NCI-H2196 (cell line): Measurements from ENCODE around the gene CAMKK2.
"Not testable (repeated sequence)": the region's sequence is repeated elsewhere in the genome, so short reads cannot be mapped to it uniquely, and the experiment has no call there.

Source experiments
- DNase-seq: peaks from one replicate; lab custom pipeline; 2025; ENCODE audit not compliant: unreplicated experiment; lab: John Stamatoyannopoulos, UW

Gene CAMKK2

DNA sequence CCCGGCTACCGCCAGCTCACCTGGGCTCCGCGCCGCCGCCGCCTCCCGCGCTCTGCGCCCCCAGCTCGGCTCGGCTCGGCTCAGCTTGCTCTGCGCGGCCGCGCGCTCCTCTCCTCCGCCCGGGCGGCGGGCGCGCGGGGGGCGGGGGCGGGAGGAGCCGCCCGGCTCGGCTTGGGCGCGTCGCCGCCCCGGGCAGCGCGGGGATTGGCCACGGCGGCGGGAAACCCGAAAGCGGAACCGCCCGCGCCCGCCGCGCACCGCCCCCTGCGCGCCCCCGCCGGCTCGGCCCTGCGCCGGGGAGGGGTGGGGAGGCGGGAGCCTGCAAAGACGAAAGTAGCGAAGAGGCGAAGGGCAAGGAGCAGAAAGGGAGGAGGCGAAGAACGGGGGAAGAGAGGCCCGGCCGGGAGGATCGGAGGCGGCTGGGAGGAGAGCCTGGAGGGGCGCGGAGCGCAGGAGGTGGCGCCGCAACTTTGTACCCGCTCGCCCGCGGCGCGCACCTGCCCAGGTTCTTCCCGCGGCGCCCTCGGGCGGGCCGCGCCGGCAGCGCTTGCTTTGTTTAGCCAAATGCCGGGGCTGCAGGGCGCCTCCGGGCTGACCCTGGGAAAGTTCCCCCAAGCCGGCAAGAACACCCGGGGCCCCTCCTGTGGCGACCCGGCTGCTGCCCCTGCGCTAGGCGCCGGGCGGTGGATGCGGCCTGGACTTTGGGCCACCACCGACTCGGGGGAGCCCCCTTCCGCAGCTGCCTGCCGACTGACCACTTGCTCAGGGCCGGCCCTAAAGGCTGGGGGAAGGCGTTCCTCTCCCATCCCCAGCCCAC is at the start of gene CAMKK2:
CAMKK2 (minus strand) TSS at position 92 of the 817 bp plus-strand sequence. CDS start 22,183 bp downstream, outside the sequence.
- DNase-seq: peak; percentile 93

DNA sequence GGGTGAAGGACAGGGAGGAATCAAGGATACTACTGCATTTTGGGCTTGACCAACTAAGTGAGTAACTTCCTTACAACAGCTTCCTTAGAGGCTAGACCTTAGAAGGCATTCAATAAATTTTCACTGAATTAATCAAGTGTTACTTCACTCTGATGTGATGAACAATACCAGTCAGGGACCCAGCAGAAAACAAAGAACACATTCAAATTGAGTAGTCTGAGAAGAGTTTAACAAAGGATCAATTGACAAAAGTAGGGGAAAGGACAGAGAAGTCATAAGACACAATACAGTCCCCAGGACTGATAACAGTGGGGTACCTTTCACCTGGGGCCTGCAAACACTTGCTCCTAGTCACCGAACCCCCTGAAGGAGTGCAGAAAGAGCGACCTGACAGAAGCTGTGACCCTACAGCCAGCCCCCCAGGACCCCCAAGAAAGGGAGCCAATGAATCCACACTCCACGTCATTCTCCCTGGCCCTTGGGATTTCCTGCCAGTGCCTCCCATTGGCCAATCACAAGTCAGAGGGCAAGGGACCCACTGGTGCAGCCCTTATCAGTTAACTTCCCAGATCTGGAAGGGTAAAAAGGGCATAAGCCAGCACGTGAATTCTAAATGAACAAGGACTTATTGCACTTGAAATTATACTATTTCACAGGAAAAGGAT is 48.8 kb upstream of the CAMKK2 start:
- no peak for DNase-seq

DNA sequence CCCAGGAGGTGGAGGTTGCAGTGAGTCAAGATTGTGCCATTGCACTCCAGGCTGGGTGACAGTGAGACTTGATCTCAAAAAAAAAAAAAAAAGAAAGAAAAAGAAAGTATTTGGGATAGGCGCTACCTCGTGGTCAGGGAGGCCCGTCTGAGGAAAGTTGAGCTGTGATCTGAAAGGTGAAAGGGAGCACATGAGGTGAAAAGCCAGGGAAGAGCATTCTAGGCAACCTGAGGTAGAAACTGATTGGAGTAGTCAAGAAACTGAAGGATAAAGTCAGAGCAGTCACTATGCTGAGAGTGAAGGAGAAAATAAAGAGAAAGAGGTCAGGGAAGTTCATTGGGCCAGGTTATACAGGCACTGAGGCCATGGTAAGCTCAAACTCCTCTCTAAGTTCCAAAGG is 48.0 kb upstream of the CAMKK2 start:
- DNase-seq: no peak

DNA sequence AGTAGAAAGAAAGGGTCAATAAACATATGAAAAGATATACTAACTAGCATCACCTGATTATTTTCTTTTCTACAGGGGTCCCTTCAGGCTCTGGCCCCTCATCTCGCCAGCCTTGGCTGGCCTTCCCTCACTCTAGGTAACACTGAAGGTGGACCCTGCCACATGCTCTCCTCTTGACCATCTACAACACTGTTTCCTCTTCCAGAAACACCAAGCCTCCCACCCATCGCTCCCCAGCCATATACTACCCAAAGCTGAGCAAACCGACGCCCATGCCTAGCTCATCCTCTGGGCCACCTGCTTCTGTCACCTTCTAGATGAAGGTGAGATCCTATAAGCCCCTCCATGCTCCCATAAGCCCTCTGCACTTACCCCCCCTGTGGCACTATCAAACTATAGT is 40.9 kb upstream of the CAMKK2 start:
- DNase-seq: no peak

DNA sequence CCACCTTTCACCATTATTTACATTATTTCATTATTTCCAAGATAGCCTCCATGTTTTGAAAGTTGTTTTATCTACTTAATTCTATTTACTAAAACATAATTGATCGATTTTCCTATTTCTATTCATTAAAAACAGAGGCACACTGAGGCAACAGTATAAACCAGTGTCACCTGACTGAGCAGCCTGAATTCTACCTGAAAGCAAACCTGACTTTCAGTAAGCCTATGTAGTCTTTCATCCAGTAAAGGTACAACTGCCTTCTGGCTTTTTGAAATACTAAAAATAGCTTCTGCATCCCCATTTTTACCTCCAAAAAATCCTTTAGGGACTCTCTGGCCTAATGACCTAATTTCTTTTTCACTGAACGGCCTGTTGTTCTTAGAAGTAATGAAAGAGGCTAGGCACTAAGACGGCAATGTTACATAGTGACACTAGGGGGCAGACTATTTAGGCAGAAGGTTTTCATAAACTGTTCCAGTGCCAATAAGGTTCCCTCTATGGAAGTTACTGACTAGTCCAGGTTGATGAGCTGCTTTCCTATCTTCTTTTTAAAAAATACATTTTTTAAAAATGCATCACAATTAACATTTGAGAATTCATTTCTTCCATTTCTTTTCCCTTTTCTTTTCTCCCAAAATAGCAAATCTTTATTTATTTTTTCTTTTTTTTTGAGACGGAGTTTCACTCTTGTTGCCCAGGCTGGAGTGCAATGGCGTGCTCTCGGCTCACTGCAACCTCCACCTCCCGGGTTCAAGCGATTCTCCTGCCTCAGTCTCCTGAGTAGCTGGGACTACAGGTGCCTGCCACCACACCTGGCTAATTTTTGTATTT is 38.2 kb upstream of the CAMKK2 start:
- DNase-seq: peak; percentile 79

DNA sequence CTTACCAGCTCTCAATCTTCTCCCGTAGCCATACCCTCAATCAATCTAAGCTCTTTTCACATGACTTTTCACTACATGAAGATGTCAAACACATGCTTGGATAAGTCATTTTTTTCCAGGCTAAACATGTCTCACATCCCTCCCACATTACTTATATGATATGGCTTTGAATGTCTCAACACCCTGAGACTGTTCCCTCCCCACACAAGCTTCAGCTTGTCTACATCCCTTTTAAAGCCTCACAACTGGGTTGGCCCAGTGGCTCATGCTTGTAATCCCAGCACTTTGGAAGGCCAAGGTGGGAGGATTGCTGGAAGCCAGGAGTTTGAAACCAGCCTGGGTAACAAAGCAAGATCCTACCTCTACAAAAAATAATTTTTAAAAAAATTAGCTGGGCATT is 37.2 kb upstream of the CAMKK2 start:
- DNase-seq: no peak

DNA sequence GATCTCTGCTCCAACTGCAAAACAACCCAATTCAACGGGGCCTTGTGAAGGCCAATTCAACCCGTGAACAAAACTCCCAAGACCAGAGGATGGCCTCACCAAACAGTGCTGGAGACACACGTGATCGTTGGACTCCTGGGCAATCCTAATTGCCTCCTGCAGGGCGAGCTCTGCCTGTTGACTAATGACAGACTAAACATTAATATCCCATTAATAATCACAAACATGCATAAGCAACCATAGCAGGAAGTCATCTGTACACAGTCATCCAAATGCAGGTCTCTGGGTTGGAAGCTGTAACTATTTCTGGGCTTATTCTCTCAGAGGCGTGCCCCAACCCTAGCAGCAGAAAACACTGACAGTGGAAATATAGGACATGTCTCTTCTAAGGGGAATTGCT is 34.7 kb upstream of the CAMKK2 start:
- DNase-seq: no peak

DNA sequence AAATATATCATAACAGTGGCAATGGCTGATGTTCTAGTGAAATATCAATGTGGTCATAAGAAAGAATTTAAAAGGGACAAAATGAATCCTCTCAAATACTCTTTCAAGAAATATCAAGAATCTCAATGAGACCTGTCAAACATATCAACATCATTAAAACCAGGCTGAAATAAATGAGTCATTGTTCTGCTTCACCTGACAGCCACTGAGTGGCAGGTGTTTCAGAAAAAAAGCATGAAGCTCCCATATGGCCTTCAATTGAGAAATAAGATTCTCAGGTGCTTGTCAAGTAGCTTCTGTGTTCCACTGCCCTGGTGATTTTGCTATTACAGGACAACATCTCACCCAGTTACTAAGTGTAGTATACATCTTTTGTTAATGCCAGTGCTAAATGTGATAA is 34.2 kb upstream of the CAMKK2 start:
- DNase-seq: no peak

DNA sequence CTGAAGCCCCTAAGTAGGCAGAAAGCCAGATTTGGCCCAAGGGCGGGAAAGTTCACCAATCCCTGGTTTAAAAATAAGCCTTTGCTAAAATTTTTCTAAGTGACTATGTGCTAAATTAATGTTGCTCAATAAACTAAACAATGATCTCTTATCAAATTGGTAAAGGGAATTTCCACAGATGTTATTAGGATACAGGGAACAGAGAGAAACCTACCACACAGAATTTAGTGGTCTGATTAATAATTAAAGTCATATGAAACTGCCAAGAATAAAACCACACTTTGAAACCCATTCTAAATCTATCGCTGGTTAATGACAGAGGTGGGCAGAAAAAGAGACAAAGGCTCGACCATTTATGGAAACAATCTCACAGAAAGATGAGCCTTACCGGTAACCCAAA is 33.7 kb upstream of the CAMKK2 start:
- DNase-seq: no peak

DNA sequence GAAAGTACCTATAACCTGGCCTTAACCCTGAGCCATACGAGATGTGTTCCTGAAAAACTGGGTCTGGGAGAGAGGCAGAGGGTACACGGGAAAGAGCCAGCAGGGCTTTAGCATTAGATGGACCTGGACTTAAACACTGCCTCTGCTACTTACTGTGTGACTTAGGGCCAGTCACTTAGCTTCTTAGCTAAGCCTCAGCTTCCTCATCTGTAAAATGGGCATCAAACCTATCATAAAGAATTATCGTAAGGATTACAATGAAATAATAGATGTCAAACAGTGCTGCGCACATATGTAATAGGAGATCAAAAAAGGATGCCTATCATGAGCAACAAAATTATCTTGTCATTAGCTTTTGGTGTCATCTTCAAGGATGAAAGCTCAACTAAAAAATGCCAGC is 32.1 kb upstream of the CAMKK2 start:
- DNase-seq: no peak

DNA sequence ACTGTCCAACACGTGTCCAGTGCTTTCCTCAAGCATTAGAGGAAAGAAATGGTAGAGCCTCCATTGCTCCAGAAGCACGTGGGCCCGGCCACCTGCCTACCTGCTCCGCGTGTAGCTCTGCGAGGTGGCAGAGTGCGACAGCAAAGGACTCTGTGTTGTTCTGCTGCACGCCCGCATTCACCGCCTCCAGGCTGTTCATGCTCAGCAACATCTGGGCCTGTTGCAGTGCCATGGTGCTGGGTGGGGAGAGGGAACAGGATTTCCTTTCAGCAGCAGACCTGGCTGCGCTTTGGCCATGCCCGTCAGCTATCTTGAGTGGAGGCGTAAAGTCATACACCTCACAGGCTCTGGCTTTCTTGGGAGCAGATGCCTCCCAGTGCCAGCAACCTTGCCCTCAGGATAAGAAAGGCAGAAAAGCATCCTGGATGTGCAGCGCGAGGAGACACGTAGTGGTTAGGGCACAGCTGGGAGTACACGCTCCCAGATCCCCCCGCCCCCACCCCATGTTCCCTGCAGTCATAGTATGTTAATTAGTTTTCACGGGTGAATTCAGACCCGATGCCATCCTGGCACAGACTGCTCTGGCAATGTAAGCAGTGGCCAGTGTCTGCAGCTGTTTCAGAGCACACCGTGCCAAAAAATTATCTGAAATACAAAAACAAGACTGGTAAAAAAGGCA is 30.6 kb upstream of the CAMKK2 start:
- no peak for DNase-seq

DNA sequence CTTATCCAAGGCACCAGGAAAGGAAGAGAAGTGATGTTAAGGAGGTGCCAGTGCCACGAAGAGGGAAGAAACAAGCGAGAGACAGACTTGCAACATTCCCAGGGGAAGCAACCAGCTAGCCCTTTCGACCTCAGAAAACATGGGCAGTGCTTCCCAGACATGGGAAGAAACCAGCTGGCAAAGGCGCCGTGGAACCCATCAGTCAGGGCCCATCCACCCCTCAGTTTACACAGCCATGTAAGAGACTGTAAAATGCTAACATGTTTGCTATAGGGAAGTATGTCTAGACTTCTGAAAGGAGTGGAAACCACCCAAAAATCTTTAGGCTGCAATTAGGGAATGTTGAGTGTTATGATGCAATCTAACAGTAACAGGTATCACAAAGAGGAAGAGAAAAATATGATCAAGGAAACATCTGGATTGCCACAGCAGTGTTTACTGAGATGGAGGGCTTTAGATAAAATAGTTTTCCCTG is 29.4 kb upstream of the CAMKK2 start:
- no peak for DNase-seq

DNA sequence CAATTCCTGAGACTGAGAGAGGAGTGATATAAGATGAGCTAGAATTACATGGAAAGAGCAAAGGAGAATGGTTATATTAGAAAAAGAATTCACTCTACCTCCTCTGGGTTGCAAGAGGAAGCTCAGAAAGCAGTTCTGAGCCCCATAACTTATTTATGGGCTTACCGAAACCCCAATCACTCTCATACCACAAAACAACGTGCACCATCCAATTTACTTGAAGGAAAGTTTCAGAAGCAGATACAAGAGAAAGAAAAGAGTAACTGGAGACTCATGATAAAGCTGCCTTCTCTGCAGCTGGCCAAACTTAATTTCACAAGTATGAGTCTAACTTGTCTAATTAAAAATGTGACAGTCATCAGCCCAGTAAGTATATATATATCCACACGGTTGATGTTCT is 27.4 kb upstream of the CAMKK2 start:
- no peak for DNase-seq

DNA sequence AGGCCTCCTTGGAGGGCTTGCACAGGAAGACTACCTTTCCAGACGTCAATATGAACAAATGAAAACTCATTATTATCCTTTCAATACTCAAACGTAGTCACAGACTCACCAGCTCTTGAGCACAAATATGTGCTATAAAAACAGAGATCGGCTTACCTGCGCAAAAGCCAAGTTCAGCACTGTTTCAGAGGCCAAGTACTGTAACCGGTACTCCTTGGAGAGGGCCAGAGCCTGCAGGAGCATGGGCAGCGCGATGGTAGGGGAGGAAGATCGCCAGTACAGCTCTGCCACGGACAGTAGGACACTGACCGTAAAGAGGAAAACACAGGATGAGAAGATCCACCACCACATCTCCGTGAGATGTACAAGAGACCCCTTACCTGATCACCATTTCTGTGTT is 21.6 kb upstream of the CAMKK2 start:
- no peak for DNase-seq

DNA sequence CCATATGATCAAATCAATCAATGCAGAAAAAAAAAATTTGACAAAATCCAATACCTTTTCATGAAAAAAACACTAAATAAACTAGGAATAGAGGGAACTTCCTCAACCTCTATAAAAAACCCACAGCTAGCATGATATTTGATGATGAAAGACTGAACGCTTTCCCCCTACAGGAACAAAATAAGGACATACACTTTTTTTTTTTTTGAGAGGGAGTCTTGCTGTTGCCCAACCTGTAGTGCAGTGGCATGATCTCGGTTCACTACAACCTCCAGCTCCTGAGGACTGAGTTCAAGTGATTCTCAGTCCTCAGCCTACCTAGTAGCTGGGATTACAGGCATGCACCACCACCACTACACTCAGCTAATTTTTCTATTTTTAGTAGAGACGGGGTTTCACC is 17.9 kb upstream of the CAMKK2 start:
- DNase-seq: no peak

DNA sequence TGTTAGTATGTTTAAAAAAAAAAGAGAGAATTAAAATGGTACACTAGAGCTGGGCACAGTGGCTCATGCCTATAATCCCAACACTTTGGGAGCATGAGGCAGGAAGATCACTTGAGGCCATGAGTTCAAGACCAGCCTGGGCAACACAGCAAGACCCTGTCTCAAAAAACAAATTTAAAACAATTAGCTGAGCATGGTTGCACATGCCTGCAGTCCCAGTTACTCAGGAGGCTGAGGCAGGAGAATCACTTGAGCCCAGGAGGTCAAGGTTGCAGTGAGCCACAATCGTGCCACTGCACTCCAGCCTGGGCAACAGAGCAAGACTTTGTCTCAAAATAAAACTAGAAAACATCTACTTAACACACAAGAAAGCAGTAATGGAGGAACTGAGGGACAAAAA is 13.7 kb upstream of the CAMKK2 start:
- not testable (repeated sequence) for DNase-seq

DNA sequence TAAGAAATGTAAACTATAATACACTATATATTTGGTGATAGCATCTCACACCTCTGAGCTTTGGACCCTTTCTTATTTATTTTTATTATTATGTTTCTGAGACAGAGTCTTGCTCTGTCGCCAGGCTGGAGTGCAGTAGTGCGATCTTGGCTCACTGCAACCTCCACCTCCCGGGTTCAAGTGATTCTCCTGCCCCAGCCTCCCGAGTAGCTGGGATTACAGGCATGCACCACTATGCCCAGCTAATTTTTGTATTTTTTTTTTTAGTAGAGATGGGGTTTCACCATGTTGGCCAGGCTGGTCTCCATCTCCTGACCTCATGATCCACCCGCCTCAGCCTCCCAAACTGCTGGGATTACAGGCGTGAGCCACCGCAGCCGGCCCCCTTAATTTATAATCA is 10.9 kb upstream of the CAMKK2 start:
- DNase-seq: not testable (repeated sequence)

DNA sequence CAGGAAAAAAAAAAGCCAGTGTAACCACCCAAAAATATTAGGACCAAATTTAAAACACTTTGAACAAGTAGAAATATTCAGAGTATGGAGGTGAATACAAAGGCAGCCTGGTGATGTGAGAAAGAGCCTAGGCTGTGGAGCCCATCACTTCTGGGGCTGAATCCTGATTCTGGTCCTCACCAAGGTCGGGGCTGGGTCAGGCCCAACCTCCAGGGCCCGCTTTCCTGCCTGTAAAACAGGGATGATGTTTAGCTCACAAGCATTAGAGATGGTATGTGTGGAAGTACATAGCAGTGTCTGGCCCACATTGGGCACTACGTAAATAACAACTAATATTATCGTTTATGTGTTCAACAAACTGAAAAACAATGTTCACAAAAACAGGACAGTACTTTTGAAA is 7.8 kb upstream of the CAMKK2 start:
- no peak for DNase-seq

DNA sequence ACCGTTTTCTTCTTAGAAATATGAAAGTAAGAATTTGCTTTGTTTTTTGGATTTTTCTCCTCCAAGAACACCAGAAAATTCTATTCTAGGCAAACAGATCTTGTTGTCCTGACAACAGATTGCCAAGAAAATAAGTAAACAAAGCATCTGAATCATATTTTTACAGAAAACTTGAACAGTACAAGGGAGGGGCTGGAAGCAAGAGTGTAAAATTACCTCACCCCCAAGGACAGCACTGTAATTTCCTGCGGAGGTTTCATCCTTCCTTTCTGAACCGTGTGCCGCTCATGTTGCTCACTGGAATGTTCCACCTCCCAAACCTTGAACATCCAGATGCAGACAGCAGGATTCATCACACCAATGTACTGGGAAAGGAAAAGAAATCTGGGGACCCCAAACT is 5.4 kb upstream of the CAMKK2 start:
- DNase-seq: no peak

DNA sequence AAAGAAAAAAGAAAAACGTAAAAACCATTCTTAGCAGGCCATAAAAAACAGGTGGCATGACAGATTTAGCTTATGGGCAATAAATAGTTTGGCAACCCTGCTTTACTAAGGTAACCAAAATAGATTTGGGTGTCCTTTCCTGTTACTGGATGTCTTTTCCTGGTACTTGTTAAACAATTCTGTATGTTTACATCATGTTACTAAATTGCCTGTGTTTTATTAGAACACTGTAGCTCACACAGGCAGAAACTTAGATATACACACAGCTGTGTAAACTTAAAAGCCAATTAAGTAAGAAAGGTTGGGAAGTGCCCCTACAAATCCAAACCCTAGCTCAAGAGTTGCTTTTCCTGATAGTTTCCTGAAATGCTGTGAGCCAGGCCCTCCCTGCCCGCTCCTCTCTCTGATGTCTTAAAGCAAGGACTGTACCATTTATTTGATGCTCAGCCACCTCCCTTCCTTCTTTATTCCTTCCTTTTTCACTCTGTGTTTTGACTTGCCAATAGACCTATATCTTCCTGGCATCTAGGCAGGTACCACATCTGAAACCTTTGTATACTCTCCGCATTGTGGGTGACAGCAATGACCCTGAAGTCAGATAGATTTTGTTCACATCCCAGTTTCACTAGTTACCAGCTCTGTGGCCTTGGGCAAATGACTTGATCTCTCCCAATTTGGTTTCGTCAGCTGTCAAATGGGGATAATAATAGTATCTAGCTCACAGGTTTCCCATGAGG is 3.7 kb upstream of the CAMKK2 start:
- no peak for DNase-seq
